ENCODE results near the gene ZNF221.
A peak's percentile ranks its signal among the peaks of the same experiment; 100 is the strongest.
"Not testable (repeated sequence)": the region's sequence is repeated elsewhere in the genome, so short reads cannot be mapped to it uniquely, and the experiment has no call there.

ZNF221 gene

DNA sequence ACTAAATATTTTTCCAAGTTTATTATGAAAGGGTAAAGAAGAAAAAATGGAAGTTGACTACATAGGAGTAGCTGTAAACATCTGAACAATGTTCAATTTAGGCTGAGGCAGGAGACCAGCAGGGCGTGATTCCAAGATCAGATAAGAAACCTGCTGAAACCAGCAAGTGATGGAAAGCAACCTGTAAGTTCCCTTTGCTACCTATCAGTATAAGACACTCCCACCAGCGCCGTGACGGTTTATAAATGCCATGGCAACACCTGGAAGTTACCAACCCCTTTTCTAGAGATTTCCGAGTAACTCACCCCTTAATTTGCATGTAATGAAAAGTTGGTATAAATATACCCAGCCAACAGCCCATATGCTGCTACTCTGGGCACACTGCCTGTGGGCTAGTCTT is 14.8 kb upstream of the ZNF221 start:
- Mint-ChIP-seq H3K27me3 (ENCODE audit: low read depth) (no peaks in the 10 kb centered on the region), H3K36me3 (ENCODE audit: low read depth) (peaks cover 19% of the 10 kb centered on the region), H3K9me3 (peaks cover 29% of the 10 kb centered on the region), H3K4me1 (ENCODE audit: low read depth) (peaks cover 17% of the 10 kb centered on the region), H3K4me3 (peak overlapping the region; percentile 93), H3K27ac (no peak overlapping the region)

DNA sequence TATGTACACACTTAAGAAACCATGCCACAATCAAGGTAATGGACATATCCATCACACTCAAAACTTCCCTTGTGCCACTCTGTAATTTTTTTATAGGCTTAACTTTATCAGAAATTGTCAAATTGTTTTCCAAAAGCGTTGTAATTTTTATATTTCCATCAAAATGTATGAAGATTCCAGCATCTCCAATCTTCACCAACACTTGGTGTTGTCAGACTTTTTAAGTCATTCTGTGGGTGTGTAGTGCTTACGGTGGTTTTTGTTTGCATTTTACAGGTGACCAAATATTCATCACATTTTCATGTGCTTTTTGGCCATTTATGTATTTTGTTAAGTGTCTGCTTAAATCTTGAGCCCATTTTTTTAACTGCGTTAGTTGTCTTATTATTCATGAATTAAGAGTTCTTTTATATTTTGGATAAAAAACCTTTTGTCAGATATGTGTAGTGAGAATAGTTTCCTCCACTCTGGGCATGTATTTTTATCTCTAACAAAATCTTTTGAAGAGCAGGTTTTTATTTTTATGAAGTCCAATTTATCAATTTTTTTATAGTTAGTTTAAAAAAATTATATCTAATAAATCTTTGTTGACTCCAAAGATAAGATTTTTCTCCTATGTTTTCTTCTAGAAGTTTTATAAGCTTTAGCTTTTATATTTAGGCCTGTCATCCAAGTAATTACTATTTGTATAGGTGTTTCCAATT is 11.3 kb upstream of the ZNF221 start:
- Mint-ChIP-seq H3K27me3 (ENCODE audit: low read depth) (no peaks in the 10 kb centered on the region), H3K9me3 (peaks cover 41% of the 10 kb centered on the region), H3K27ac (no peak overlapping the region), H3K4me3 (no peak overlapping the region), H3K36me3 (ENCODE audit: low read depth) (no peaks in the 10 kb centered on the region), H3K4me1 (ENCODE audit: low read depth) (peaks cover 8% of the 10 kb centered on the region)

DNA sequence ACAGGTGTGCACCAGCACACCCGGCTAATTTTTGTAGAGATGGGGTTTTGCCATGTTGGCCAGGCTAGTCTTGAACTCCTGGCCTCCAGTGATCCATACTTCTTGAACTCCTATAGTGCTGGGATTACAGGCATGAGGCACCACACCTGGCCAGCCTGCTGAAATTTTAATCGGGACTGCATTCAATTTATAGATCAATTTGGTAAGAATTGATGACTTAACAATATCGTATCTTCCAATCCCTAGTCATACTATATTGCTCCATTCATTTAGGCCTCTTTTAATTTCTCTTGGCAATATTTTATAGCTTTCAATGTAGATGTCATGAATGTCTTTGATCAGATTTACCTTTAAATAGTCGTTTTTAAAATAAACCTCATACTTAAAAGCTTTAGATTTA is 10.3 kb upstream of the ZNF221 start:
- peaks cover 2% of the 10 kb centered on the region for H3K4me1 Mint-ChIP-seq (ENCODE audit: low read depth)
- no peaks in the 10 kb centered on the region for H3K27me3 Mint-ChIP-seq (ENCODE audit: low read depth)
- H3K36me3 Mint-ChIP-seq (ENCODE audit: low read depth), result no peaks in the 10 kb centered on the region
- peaks cover 41% of the 10 kb centered on the region for H3K9me3 Mint-ChIP-seq
- no peak overlapping the region for H3K27ac Mint-ChIP-seq
- H3K4me3 Mint-ChIP-seq, result no peak overlapping the region

DNA sequence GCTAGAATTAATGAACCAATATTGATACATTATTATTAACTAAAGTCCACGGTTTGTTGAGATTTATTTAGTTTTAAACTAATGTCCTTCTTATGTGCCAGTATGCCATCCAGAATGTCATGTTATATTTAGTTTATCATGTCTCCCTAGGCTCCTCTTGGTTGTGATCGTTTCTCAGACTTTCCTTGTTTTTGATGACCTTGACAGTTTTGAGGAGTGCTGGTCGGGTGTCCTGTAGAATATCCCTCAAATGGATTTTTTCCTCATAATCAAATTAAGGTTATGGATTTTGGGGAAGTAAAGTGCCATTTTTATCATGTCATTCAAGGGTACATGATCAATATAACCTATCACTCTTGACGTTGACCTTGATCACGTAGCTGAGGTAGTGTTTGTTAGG is 9.8 kb upstream of the ZNF221 start:
- Mint-ChIP-seq H3K4me3 (no peak overlapping the region), H3K9me3 (peaks cover 43% of the 10 kb centered on the region), H3K4me1 (ENCODE audit: low read depth) (no peaks in the 10 kb centered on the region), H3K27me3 (ENCODE audit: low read depth) (no peaks in the 10 kb centered on the region), H3K27ac (no peak overlapping the region), H3K36me3 (ENCODE audit: low read depth) (no peaks in the 10 kb centered on the region)

DNA sequence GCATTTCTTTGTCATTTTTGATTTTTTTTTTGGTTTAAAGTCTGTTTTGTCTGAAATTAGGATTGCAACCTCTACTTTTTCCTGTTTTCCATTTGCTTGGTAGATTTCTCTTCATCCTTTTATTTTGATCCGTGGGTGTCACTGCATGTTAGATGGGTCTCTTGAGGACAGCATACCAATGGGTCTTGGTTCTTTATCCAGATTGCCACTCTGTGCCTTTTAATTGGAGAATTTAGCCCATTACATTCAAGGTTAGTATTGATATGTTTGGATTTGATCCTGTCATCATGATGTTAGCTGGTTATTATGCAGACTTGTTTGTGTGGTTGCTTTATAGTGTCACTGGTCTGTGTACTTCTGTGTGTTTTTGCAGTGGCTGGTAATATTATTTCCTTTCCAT is 3.6 kb upstream of the ZNF221 start:
- H3K4me3 Mint-ChIP-seq; H3K4me1 Mint-ChIP-seq (ENCODE audit: low read depth); H3K36me3 Mint-ChIP-seq (ENCODE audit: low read depth); H3K27me3 Mint-ChIP-seq (ENCODE audit: low read depth); H3K27ac Mint-ChIP-seq: not testable (repeated sequence)
- peaks cover 54% of the 10 kb centered on the region for H3K9me3 Mint-ChIP-seq

DNA sequence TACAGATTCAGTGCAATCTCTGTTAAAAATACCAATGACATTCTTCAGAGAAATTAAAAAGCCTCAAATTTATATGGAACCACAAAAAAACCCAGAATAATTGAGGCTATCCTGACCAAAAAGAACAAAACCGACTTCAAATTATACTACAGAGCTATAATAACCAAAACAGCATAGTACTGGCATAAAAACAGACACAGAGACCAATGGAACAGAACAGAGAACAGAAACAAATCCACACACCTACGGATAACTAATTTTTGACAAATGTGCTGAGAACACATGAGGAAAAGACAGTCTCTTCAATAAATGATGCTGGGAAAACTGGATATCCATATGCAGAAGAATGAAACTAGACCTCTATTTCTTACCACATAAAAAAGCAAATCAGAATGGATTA is 1.2 kb upstream of the ZNF221 start:
- not testable (repeated sequence) for H3K27me3 Mint-ChIP-seq (ENCODE audit: low read depth); H3K36me3 Mint-ChIP-seq (ENCODE audit: low read depth); H3K4me3 Mint-ChIP-seq; H3K4me1 Mint-ChIP-seq (ENCODE audit: low read depth); H3K27ac Mint-ChIP-seq
- peaks cover 59% of the 10 kb centered on the region for H3K9me3 Mint-ChIP-seq

DNA sequence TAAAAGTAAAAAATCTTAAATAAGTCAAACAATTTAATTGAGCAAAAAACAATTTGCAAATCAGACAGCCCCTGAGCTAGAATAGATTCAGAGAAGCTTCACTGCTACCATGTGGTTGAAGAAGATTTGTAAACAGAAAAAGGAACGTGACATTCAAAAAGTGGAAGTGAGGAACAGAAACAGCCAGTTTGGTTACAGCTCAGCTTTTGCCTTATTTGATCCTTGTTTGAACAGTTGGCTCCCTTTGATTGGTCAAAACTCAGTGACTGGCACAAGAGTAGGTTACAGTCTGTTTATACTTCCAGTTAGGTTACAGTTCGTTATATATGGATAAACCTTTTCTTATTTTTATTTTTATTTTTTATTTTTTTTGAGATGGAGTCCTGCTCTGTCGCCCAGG is 5.8 kb downstream of the ZNF221 start:
- Mint-ChIP-seq H3K9me3 (peaks cover 55% of the 10 kb centered on the region), H3K27me3 (ENCODE audit: low read depth) (no peaks in the 10 kb centered on the region), H3K4me1 (ENCODE audit: low read depth) (no peaks in the 10 kb centered on the region), H3K4me3 (no peak overlapping the region), H3K36me3 (ENCODE audit: low read depth) (no peaks in the 10 kb centered on the region), H3K27ac (no peak overlapping the region)

DNA sequence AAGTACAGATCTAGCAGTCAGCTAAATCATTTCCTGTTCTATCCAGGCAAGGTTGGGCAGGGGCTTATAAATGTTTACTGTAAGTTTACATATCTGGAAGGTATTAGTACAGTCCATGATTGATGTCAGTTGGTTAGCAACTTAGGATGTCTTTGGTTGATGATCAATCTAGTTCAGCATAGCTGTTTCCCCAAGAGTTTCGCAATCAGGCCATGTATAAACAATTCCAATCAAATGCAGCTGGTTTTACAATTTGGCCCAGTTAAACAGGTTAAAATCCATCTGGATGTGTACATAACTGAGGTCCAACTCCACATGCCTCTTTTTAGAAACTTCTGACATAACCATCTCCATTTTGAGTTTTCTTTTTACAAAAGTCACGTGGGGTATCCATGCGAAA is 6.9 kb downstream of the ZNF221 start:
- no peaks in the 10 kb centered on the region for H3K36me3 Mint-ChIP-seq (ENCODE audit: low read depth)
- H3K9me3 Mint-ChIP-seq, result peaks cover 54% of the 10 kb centered on the region
- no peak overlapping the region for H3K27ac Mint-ChIP-seq
- H3K4me3 Mint-ChIP-seq, result no peak overlapping the region
- H3K4me1 Mint-ChIP-seq (ENCODE audit: low read depth), result no peaks in the 10 kb centered on the region
- H3K27me3 Mint-ChIP-seq (ENCODE audit: low read depth), result no peaks in the 10 kb centered on the region

DNA sequence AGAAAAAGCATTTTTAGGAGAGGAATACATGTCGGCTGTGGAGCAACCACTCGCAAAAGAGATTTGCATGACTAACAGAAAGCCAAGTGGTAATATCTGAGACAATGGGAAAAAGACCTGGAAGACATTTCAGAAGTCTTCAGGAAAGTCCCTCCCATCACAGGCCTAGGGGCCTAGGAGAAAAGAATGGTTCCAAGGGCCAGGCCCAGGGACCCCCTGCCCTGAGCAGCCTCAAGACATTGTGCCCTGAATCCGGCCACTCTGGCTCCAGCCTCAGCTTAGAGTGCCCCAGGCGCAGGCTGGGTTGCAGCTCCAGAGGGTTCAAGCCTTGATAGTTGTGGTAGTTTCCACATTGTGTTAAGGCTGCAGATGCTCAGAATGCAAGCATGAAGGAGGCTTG is 9.4 kb downstream of the ZNF221 start:
- Mint-ChIP-seq H3K27me3 (ENCODE audit: low read depth) (no peaks in the 10 kb centered on the region), H3K9me3 (peaks cover 57% of the 10 kb centered on the region), H3K27ac (no peak overlapping the region), H3K36me3 (ENCODE audit: low read depth) (peaks cover 3% of the 10 kb centered on the region), H3K4me3 (no peak overlapping the region), H3K4me1 (ENCODE audit: low read depth) (no peaks in the 10 kb centered on the region)

DNA sequence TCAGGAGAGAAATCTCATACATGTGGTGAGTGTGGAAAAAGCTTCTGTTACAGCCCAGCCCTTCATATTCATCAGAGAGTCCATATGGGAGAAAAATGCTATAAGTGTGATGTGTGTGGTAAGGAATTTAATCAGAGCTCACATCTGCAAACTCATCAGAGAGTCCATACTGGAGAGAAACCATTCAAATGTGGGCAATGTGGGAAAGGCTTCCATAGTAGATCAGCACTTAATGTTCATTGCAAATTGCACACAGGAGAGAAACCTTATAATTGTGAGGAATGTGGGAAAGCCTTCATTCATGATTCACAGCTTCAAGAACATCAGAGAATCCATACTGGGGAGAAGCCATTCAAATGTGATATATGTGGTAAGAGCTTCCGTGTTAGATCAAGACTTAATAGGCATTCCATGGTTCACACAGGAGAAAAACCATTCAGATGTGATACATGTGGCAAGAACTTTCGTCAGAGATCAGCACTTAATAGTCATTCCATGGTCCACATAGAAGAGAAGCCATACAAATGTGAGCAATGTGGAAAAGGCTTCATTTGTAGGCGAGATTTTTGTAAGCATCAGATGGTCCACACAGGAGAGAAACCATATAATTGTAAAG is 15.2 kb downstream of the ZNF221 start:
- Mint-ChIP-seq H3K27ac (no peak overlapping the region), H3K9me3 (peaks cover 73% of the 10 kb centered on the region), H3K4me1 (ENCODE audit: low read depth) (no peaks in the 10 kb centered on the region), H3K27me3 (ENCODE audit: low read depth) (no peaks in the 10 kb centered on the region), H3K4me3 (no peak overlapping the region), H3K36me3 (ENCODE audit: low read depth) (peaks cover 19% of the 10 kb centered on the region)

DNA sequence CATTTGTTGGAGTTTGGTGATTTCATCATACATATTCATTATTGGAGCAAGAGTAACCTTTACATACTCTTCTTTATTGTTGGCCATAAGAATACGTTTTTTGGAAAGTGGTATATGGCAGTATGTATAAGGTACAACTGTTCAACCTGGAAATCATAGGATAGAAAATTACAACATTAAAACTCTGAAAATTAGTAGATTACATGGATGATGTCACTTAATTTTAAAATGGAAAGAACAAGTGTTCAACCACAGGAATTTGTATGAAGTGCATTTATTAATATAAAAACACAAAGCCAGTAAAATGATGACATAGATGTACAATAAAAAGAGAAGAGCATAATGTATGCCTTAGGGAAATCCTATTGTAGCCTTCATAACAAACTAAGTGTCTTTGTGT is 25.7 kb downstream of the ZNF221 start:
- Mint-ChIP-seq H3K27ac (no peak overlapping the region), H3K4me1 (ENCODE audit: low read depth) (no peaks in the 10 kb centered on the region), H3K27me3 (ENCODE audit: low read depth) (no peaks in the 10 kb centered on the region), H3K9me3 (peaks cover 49% of the 10 kb centered on the region), H3K36me3 (ENCODE audit: low read depth) (no peaks in the 10 kb centered on the region), H3K4me3 (no peak overlapping the region)

DNA sequence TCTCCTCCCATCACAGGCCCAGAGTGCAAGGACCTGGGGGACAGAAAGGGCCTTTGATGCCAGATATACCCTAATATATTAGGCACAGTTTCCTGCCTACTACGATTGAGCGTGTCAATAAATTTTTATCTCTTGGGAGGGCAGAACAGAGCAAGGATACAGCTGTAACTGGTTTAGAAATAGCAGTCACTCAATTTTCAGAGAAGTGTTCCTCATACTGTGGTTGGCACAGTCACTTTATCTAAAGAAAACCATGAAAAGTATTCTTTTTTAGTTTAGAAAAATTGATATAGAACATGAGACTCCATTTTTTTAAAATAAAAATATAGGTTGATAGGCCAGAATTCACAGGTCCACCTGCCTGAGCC is 32.5 kb downstream of the ZNF221 start:
- peak overlapping the region; percentile 43 for H3K27ac Mint-ChIP-seq
- H3K4me3 Mint-ChIP-seq, result peak overlapping the region; percentile 77
- H3K4me1 Mint-ChIP-seq (ENCODE audit: low read depth), result peaks cover 4% of the 10 kb centered on the region
- peaks cover 4% of the 10 kb centered on the region for H3K36me3 Mint-ChIP-seq (ENCODE audit: low read depth)
- H3K9me3 Mint-ChIP-seq, result peaks cover 28% of the 10 kb centered on the region
- H3K27me3 Mint-ChIP-seq (ENCODE audit: low read depth), result no peaks in the 10 kb centered on the region

DNA sequence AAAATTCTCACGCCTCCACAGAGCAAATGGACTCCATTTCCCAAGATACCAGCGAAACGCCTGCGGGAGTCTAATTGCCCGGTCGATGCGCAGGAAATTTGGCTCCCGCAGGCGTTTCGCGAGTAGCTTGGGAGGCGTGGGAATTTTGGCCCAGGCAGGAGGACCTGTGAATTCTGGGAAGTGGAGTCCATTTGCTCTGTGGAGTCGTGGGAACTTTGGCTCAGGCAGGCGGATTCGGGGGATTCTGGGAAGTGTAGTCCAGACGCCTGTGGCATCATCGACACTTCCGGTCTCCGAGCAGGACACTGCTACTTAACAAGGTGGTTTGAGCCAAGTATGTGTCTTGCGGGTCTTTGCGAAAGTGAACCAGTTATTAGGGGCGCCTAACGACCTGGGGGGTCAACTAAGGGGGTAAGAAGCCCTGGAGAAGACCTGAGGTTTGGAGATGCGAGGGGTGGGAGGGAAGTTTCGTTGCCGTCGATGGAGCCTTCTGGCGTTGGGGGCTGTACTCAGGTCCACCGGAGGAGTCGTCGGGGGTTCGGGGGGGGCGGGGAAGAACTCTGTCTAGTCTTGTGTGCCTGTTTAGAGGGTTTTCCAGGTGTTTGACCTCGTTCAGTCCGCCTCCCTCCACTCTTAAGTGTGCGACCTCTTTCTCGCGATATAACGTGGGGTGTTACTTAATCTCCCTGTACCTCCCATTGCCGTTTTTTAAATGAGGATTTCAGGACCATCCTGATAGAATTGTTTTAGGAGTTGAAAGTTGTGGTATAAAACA is 33.1 kb downstream of the ZNF221 start, which contains the start of gene ZNF155:
Gene ZNF155 (plus strand): TSS at position 277 of the 775 bp plus-strand sequence. CDS start 4,356 bp downstream, outside the sequence.
- Mint-ChIP-seq H3K4me3 (peak within 1 kb of the TSS; percentile 96), H3K27me3 (ENCODE audit: low read depth) (no peaks in the 10 kb centered on the region), H3K4me1 (ENCODE audit: low read depth) (peaks cover 4% of the 10 kb centered on the region), H3K36me3 (ENCODE audit: low read depth) (peaks cover 10% of the 10 kb centered on the region), H3K9me3 (peaks cover 33% of the 10 kb centered on the region), H3K27ac (peak within 1 kb of the TSS; percentile 95)

DNA sequence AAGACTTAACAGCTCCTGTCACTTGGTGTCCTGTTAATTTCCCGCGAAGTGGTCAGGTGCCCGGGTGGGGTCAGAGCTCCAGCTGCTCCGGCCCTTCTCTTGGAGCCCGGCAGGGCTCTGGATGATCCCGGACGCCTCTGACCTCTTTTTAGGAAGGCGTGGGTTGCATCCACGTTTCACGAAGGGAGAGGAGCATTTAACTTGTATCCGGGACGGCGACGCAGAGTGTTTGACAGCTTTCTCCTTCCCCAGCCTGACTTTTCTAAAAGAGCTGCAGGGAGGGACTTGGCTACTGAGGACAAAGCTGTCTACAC is 33.6 kb downstream of the ZNF221 start:
- peaks cover 4% of the 10 kb centered on the region for H3K4me1 Mint-ChIP-seq (ENCODE audit: low read depth)
- peak overlapping the region; percentile 96 for H3K4me3 Mint-ChIP-seq
- H3K36me3 Mint-ChIP-seq (ENCODE audit: low read depth), result peaks cover 15% of the 10 kb centered on the region
- H3K27ac Mint-ChIP-seq, result peak overlapping the region; percentile 26
- H3K9me3 Mint-ChIP-seq, result peaks cover 35% of the 10 kb centered on the region
- H3K27me3 Mint-ChIP-seq (ENCODE audit: low read depth), result no peaks in the 10 kb centered on the region

DNA sequence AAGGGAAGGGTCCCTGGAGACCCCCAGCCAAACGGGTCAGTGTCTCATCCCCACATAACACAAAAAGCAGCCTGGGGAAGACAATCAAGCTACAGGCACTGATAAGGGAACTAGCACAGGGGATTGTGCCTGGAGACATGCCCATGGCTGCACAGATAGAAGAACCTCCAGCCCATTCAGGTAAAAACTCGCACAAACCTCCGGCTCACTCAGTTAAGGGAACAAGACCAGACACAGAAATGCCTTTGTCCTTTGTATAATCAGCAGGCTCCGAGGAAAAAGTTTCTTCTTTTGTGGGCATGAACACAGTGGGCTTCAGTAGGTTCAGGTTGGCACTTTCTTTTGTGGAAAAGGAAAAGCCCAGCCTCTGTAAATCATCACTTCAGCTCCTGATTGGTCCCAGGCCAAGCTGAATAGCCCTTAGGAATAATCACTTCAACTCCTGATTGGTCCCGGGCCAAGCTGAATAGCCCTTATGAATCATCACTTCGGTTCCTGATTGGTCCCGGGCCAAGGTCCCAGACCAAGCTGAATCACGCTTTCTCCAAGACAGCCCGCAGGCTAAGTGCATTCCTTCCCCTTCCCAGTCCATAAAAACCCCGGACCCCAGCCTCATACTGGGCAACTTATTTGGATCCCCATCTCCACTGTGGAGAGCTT is 46.7 kb downstream of the ZNF221 start:
- H3K27me3 Mint-ChIP-seq (ENCODE audit: low read depth), result peaks cover 5% of the 10 kb centered on the region
- no peak overlapping the region for H3K27ac Mint-ChIP-seq
- peaks cover 56% of the 10 kb centered on the region for H3K36me3 Mint-ChIP-seq (ENCODE audit: low read depth)
- no peak overlapping the region for H3K4me3 Mint-ChIP-seq
- peaks cover 48% of the 10 kb centered on the region for H3K9me3 Mint-ChIP-seq
- peaks cover 7% of the 10 kb centered on the region for H3K4me1 Mint-ChIP-seq (ENCODE audit: low read depth)
